Sigmoid colon (tissue), 4 donors: ENCODE data around the gene TMEM82.

ENCODE experiments used
- POLR2AphosphoS5 ChIP-seq, 4 donors: sonication (generic); formaldehyde crosslinking; IDR thresholded peaks; one replicate each; pipeline ENCODE4 v1.6.1; 2017; ENCODE audit warnings: antibody characterized with exemption in 4 of 4
- TF ChIP-seq, protein P1 (sequence below), 4 experiments: fragments of 450-650 bp in 3 of 4; fragments of 200-600 bp in 1 of 4; IDR thresholded peaks; one replicate each; pipeline ENCODE4 v1.5.1; 2016 to 2019; ENCODE audit warnings: antibody characterized with exemption in 4 of 4, mild to moderate bottlenecking in 3 of 4, moderate library complexity in 2 of 4

DNA sequence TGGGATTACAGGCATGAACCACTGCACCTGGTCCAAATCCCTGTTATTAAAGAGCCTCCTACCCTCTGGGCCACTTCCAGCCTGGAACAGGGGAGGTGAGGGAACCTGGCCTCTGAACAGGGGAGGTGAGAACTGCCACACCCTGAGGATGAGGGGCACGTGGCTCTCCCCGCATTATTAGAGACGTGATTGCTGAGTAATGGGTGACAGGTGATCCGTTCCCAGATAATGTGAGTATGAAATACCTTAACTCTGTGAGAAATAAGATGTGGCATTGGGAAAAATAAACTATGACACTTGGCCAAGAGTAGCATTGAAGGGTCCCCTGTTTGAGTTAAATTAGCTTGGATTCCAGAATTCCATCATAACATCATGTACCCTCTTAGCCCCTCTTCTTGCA lies 19.9 kb upstream of the TMEM82 start:
- TF ChIP-seq, protein P1, sequence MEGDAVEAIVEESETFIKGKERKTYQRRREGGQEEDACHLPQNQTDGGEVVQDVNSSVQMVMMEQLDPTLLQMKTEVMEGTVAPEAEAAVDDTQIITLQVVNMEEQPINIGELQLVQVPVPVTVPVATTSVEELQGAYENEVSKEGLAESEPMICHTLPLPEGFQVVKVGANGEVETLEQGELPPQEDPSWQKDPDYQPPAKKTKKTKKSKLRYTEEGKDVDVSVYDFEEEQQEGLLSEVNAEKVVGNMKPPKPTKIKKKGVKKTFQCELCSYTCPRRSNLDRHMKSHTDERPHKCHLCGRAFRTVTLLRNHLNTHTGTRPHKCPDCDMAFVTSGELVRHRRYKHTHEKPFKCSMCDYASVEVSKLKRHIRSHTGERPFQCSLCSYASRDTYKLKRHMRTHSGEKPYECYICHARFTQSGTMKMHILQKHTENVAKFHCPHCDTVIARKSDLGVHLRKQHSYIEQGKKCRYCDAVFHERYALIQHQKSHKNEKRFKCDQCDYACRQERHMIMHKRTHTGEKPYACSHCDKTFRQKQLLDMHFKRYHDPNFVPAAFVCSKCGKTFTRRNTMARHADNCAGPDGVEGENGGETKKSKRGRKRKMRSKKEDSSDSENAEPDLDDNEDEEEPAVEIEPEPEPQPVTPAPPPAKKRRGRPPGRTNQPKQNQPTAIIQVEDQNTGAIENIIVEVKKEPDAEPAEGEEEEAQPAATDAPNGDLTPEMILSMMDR (IDR thresholded peaks at IDR 0.05) = no peak
- TF ChIP-seq POLR2AphosphoS5 (IDR thresholded peaks at IDR 0.05) = no peak
